Colon (tissue), 2 donors: ENCODE measurements around the gene ZNF462.

Experiments
- FAIRE-seq: peaks from 2 replicates; lab custom pipeline; 2012; peaks lifted over from hg19 to GRCh38; lab: Jason Lieb, UNC
- donor health status: control.
- donor health status: control.

The ZNF462 gene

GRCh38 chr9:107008011-107008410 lies 145.0 kb downstream of the ZNF462 start:
- no peak for FAIRE-seq

- no peak for FAIRE-seq
Observed at GRCh38 chr9:107008447-107008846, 145.5 kb downstream of the ZNF462 start.

GRCh38 chr9:107016383-107016782 lies 153.4 kb downstream of the ZNF462 start:
- FAIRE-seq, result no peak

- no peak for FAIRE-seq
Observed at GRCh38 chr9:107018861-107019545, 156.0 kb downstream of the ZNF462 start.

- no peak for FAIRE-seq
Observed at GRCh38 chr9:107020040-107020530, 157.1 kb downstream of the ZNF462 start.

GRCh38 chr9:107024193-107024592 lies 161.2 kb downstream of the ZNF462 start:
- FAIRE-seq, result no peak

- FAIRE-seq, result no peak
Observed at GRCh38 chr9:107025260-107026035, 162.5 kb downstream of the ZNF462 start.

GRCh38 chr9:107029146-107029545 lies 166.2 kb downstream of the ZNF462 start:
- no peak for FAIRE-seq

GRCh38 chr9:107033966-107034365 lies 171.0 kb downstream of the ZNF462 start:
- no peak for FAIRE-seq

GRCh38 chr9:107034831-107035230 lies 171.9 kb downstream of the ZNF462 start:
- FAIRE-seq, result no peak

- FAIRE-seq, result no peak
Observed at GRCh38 chr9:107036367-107036766, 173.4 kb downstream of the ZNF462 start.

GRCh38 chr9:107039542-107039941 lies 176.6 kb downstream of the ZNF462 start:
- no peak for FAIRE-seq

- FAIRE-seq, result no peak
Observed at GRCh38 chr9:107042606-107043005, 179.6 kb downstream of the ZNF462 start.

GRCh38 chr9:107043886-107044285 lies 180.9 kb downstream of the ZNF462 start:
- FAIRE-seq, result no peak

- no peak for FAIRE-seq
Observed at GRCh38 chr9:107044872-107045271, 181.9 kb downstream of the ZNF462 start.

GRCh38 chr9:107046692-107047091 lies 183.7 kb downstream of the ZNF462 start:
- no peak for FAIRE-seq

- no peak for FAIRE-seq
Observed at GRCh38 chr9:107049046-107049802, 186.3 kb downstream of the ZNF462 start.

- no peak for FAIRE-seq
Observed at GRCh38 chr9:107049803-107050184, 186.8 kb downstream of the ZNF462 start.

GRCh38 chr9:107051392-107051791 lies 188.4 kb downstream of the ZNF462 start:
- no peak for FAIRE-seq

- no peak for FAIRE-seq
Observed at GRCh38 chr9:107054146-107054545, 191.2 kb downstream of the ZNF462 start.

- FAIRE-seq, result no peak
Observed at GRCh38 chr9:107059220-107059619, 196.3 kb downstream of the ZNF462 start.

GRCh38 chr9:107060062-107060461 lies 197.1 kb downstream of the ZNF462 start:
- no peak for FAIRE-seq
